IPS-20b (cell line): ENCODE data around the gene ADAM11.

ENCODE experiments used
- H3K27ac ChIP-seq: one replicate; pipeline ENCODE4 v1.5.1; 2013; ENCODE audit warnings: low read length
- H3K27me3 ChIP-seq: 2 replicates; pipeline ENCODE4 v1.6.1; 2013; ENCODE audit warnings: mild to moderate bottlenecking, low read length, inconsistent platforms; ENCODE audit not compliant: insufficient read depth
- H3K36me3 ChIP-seq: 2 replicates; pipeline ENCODE4 v1.6.1; 2013; ENCODE audit warnings: low read depth, mild to moderate bottlenecking, inconsistent platforms, low read length, moderate library complexity; ENCODE audit not compliant: insufficient read depth
- H3K4me1 ChIP-seq: 2 replicates; pipeline ENCODE4 v1.6.1; 2013; ENCODE audit warnings: mild to moderate bottlenecking, control low read depth, inconsistent platforms, low read length, moderate library complexity; ENCODE audit not compliant: insufficient read depth
- H3K4me3 ChIP-seq: 2 replicates; pipeline ENCODE4 v1.5.1; 2013; ENCODE audit warnings: mild to moderate bottlenecking, low read length, inconsistent platforms
- H3K9ac ChIP-seq: 2 replicates; pipeline ENCODE4 v1.6.1; 2013; ENCODE audit warnings: low read depth, mild to moderate bottlenecking, inconsistent platforms, low read length, moderate library complexity
- H3K9me3 ChIP-seq: 2 replicates; pipeline ENCODE4 v1.6.1; 2013; ENCODE audit warnings: mild to moderate bottlenecking, low read depth, low read length, inconsistent platforms; ENCODE audit not compliant: insufficient read depth

ADAM11 gene

DNA sequence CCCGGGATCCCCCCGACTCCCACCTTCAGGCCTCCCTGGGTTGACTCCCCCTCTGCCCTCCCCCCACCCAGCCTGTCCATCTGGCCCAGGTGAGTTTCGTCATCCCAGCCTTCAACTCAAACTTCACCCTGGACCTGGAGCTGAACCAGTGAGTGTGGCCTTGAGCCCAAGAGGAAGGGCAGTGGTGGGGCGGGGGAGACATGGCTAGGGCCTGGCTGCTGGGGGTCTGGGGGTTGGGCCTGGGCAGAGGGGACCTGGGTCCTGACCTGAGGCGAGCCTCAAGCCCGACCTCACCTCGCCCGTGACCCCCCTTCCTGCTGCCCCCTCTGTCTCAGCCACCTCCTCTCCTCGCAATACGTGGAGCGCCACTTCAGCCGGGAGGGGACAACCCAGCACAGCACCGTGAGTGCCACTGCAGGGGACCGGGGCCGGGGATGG lies 10.9 kb downstream of the ADAM11 start:
- H3K9me3 ChIP-seq, result no peaks in the 10 kb centered on the region
- no peak overlapping the region for H3K4me3 ChIP-seq
- peaks cover 4% of the 10 kb centered on the region; the same call in 1 of the 2 replicates for H3K4me1 ChIP-seq
- H3K36me3 ChIP-seq, result no peaks in the 10 kb centered on the region
- H3K9ac ChIP-seq, result no peak overlapping the region
- peaks cover 4% of the 10 kb centered on the region for H3K27me3 ChIP-seq
- H3K27ac ChIP-seq, result no peak overlapping the region

DNA sequence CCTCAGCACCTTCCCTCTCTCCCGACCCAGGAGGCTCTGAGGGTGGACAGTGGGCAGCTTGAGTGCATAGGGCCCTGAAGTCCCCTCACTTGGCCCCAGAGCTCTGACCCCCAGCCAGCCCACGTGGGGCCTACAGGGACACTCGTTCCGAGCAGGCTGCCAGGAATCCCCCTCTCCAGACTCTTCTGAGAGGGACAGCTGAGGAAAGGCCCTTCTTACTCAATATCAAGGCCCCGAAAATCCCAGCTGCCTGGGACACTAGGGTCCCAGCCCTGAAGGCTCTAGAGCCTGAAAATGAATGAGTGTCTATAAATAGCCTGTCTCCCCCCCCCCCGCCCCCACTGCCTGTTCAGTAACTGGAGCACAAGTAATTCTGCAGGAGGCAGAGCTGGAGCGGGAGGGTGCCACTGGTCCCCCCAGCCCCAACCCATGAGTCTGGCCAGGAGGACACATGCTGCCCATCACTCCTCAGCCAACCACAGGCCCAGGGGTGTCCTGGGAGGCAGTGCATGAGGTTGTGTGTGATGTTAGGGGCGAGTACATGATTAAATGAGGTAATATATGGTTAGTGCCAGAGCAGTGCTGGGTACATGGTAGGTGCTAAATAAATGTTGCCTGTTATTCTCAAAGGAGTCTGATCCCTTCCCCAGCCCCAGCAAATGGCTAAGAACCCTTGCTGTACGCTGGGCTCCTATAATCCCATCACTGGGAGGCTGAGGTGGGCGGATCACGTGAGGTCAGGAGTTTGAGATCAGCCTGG lies 11.6 kb downstream of the ADAM11 start:
- H3K4me1 ChIP-seq, result peaks cover 4% of the 10 kb centered on the region; the same call in 1 of the 2 replicates
- no peaks in the 10 kb centered on the region for H3K36me3 ChIP-seq
- H3K27ac ChIP-seq, result no peak overlapping the region
- no peak overlapping the region for H3K9ac ChIP-seq
- peaks cover 4% of the 10 kb centered on the region for H3K27me3 ChIP-seq
- no peak overlapping the region for H3K4me3 ChIP-seq
- H3K9me3 ChIP-seq, result no peaks in the 10 kb centered on the region

DNA sequence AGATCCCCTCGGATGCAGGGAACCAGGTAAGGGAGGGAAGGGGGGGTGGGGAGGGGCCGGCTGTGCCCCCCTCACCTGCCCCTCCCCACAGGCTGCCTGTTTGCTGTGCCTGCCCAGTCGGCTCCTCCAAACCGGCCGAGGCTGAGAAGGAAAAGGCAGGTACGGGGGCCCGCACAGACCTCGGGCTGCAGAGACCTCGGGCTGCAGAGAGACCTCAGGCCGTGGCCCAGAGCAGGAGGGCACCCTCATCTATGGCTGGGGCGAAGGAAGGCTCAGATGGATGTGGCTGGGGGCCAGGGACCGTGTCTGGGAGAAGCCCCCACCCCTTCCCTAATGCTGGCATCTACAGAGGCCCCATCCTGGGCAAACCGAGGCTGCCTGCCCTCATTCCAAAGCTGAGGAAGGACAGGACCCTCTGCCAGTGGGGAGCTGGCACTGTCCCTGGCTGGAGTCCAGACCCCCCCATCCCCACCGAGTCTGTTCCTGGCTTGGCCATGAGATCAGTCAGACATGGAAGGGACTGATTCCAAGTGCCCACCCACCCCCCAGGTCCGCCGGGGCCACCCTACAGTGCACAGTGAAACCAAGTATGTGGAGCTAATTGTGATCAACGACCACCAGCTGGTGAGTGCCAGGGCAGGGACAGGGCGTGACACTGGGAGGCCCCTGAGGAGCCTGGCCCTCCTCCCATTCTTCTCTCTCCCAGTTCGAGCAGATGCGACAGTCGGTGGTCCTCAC lies 13.7 kb downstream of the ADAM11 start:
- Histone ChIP-seq H3K27ac (no peak overlapping the region), H3K27me3 (peaks cover 15% of the 10 kb centered on the region), H3K4me1 (peaks cover 2% of the 10 kb centered on the region; the same call in 1 of the 2 replicates), H3K9ac (no peak overlapping the region), H3K36me3 (no peaks in the 10 kb centered on the region), H3K9me3 (no peaks in the 10 kb centered on the region), H3K4me3 (no peak overlapping the region)

- H3K27ac ChIP-seq, result no peak overlapping the region
- H3K4me3 ChIP-seq, result no peak overlapping the region
- no peaks in the 10 kb centered on the region for H3K4me1 ChIP-seq
- no peaks in the 10 kb centered on the region for H3K36me3 ChIP-seq
- H3K9ac ChIP-seq, result no peak overlapping the region
- peaks cover 22% of the 10 kb centered on the region for H3K27me3 ChIP-seq
- H3K9me3 ChIP-seq, result no peaks in the 10 kb centered on the region
These were observed 14.4 kb downstream of the ADAM11 start for GRCh38 chr17:44773140-44773539.

GRCh38 chr17:44774271-44775135 lies 15.7 kb downstream of the ADAM11 start:
- Histone ChIP-seq H3K4me1 (0 out of 2 replicates have a peak, but pooled peaks cover 2% of the 10 kb centered on the region), H3K4me3 (peak overlapping the region; percentile 77), H3K9me3 (no peaks in the 10 kb centered on the region), H3K9ac (peak overlapping the region; percentile 71; the same call in 1 of the 2 replicates), H3K27ac (no peak overlapping the region), H3K36me3 (no peaks in the 10 kb centered on the region), H3K27me3 (peaks cover 23% of the 10 kb centered on the region)

DNA sequence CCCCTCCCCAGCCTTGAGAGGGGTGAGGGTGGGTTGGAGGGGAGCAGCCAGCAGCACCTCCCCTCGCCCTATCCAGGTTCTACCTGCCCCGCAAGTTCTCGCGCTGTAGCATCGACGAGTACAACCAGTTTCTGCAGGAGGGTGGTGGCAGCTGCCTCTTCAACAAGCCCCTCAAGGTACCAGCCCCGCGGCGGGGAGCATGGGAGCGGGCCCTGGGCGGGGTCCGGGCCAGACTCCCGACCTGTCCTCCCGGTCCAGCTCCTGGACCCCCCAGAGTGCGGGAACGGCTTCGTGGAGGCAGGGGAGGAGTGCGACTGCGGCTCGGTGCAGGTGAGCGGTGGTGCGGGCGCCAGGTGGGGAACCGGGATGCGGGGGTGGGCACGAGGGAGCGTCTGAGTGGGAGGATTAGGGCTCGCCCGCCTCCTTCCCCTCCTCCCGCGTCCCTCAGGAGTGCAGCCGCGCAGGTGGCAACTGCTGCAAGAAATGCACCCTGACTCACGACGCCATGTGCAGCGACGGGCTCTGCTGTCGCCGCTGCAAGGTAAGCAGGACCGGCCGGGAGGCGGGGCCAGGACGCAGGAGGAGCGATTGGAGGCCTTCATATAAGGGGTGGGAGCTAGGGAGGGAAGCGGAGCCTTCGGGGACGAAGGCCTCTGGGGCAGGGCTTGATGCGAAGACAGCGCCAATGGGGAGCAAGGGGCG lies 16.5 kb downstream of the ADAM11 start:
- no peaks in the 10 kb centered on the region for H3K36me3 ChIP-seq
- H3K4me3 ChIP-seq, result peak overlapping the region; percentile 77
- H3K27ac ChIP-seq, result no peak overlapping the region
- H3K27me3 ChIP-seq, result peaks cover 23% of the 10 kb centered on the region
- H3K9me3 ChIP-seq, result no peaks in the 10 kb centered on the region
- peak overlapping the region; percentile 71; the same call in 1 of the 2 replicates for H3K9ac ChIP-seq
- H3K4me1 ChIP-seq, result 0 out of 2 replicates have a peak, but pooled peaks cover 2% of the 10 kb centered on the region

DNA sequence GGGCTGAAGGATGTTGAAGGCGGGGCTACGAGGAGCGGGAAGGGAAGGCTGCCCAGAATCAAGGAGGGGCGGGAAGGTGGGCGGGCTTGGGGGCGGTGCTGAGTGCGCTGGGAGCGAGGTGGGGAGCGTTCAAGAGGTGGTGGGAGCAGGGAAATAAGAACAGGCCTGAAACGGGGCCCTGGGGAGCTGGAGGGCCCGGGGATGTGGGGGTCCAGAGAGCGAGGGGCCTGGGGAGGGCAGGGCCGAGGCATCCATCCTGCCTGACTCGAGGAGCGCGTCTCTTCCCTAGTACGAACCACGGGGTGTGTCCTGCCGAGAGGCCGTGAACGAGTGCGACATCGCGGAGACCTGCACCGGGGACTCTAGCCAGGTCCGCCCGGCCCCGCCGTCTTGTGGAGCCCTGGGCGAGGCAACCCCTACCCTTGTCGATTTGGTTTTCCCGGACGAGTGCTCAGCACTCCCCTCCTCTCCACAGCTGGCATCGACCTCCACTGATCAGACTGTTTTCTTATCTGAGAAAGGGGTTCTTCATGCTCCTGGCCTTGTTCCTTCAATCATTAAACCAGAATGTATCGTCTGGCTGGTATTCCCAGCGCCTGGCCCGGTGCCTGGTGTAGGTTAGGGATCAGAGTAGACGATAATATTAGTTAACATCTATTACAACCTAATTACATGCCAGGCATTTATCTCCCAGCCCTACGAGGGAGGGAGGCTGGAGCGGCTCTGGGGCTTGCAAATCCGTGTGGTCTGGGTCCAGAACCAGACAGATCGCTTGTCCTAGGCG lies 17.2 kb downstream of the ADAM11 start:
- H3K4me1 ChIP-seq, result peaks cover 2% of the 10 kb centered on the region; the same call in 1 of the 2 replicates
- H3K27me3 ChIP-seq, result peaks cover 23% of the 10 kb centered on the region
- no peaks in the 10 kb centered on the region for H3K36me3 ChIP-seq
- no peaks in the 10 kb centered on the region for H3K9me3 ChIP-seq
- no peak overlapping the region for H3K27ac ChIP-seq
- peak overlapping the region; percentile 69 for H3K4me3 ChIP-seq
- H3K9ac ChIP-seq, result peak overlapping the region; percentile 59; the same call in 1 of the 2 replicates

DNA sequence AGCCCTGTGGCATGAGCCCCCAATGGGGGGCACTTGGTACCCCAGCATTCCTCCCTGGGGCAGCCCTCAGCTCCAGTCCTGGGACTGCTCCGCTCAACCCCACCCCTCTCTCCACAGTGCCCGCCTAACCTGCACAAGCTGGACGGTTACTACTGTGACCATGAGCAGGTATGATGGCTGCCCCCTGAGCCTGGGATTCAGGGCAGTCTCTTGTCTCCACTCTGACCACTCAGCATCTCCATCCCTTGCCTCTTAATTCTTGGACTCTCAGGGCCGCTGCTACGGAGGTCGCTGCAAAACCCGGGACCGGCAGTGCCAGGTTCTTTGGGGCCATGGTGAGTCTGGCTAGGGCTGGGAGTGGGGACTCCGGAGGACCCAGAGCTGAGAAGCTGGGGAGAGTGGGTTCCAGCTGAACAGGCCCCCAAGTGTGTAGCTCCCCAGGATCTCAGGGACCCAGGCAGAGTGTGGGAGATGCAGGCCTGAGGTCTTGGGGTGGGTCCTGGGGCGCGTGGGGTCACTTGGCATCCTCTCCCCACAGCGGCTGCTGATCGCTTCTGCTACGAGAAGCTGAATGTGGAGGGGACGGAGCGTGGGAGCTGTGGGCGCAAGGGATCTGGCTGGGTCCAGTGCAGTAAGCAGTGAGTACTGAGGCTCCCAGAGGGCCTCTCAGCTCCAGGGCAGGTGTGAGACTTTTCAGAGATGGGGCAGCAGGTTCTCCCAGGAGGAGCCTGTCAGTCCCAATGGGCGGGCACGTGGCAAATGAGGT lies 18.0 kb downstream of the ADAM11 start:
- Histone ChIP-seq H3K27me3 (peaks cover 23% of the 10 kb centered on the region), H3K36me3 (no peaks in the 10 kb centered on the region), H3K9me3 (no peaks in the 10 kb centered on the region), H3K4me3 (no peak overlapping the region; the same call in 1 of the 2 replicates), H3K27ac (no peak overlapping the region), H3K4me1 (peaks cover 10% of the 10 kb centered on the region; the same call in 1 of the 2 replicates), H3K9ac (no peak overlapping the region)

- Histone ChIP-seq H3K9me3 (no peaks in the 10 kb centered on the region), H3K36me3 (no peaks in the 10 kb centered on the region), H3K4me3 (no peak overlapping the region), H3K4me1 (peaks cover 18% of the 10 kb centered on the region), H3K9ac (no peak overlapping the region), H3K27me3 (peaks cover 23% of the 10 kb centered on the region), H3K27ac (no peak overlapping the region)
These were observed 18.9 kb downstream of the ADAM11 start for GRCh38 chr17:44777394-44778348.
